Activated gamma-delta T cell treated with anti-CD3 and anti-CD28 coated beads, Interleukin-2, amount 50 U/mL, for 16 hours (primary cell): Measurements from ENCODE around the gene NFASC.
A peak's percentile ranks its signal among the peaks of the same experiment; 100 is the strongest.

ENCODE experiments used
- DNase-seq: peaks from one replicate; pipeline ENCODE4 v3.0.0-alpha.2; 2020; ENCODE audit warnings: low read depth

Gene NFASC

GRCh38 chr1:204959836-204960235 is 89.2 kb downstream of the NFASC start:
- DNase-seq = no peak

DNA sequence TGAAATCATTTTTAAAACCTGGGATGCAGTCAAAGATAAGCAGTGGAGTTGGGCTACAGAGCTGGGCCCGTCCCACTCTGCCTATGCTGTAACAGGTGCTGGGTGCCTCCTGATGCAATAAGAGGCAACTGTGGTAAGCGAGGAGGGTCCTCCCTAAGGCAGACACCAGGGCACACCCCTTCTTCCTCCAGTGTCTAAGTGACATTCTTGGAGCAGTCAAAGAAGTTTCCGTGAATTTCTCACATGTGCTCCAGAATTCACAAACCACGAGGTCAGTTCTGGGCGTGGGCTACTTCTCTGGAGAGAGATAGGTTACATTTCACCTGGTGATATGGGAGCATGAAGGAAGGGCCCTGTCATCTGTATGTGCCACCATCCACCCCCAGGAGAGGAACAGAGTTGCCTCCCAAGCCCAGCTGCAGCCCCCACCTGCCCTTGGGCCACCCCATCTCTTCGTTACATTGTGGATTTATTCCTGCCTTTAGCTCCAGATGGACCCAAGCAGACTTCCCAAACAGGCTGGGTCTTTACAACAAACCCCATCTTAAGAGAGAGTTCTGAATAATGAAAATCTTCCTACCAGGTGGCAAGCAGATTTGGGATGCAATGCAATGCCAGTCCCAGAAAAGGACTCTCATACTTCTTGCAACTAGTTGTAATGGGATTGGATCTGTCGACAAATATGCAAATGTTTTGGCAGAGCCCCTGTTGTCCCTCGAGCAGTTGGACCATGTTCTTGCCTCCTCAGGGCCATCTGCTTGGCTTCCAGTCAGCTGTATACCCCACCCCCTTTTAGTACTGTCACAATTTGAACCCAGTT is 89.9 kb downstream of the NFASC start:
- no peak for DNase-seq

DNA sequence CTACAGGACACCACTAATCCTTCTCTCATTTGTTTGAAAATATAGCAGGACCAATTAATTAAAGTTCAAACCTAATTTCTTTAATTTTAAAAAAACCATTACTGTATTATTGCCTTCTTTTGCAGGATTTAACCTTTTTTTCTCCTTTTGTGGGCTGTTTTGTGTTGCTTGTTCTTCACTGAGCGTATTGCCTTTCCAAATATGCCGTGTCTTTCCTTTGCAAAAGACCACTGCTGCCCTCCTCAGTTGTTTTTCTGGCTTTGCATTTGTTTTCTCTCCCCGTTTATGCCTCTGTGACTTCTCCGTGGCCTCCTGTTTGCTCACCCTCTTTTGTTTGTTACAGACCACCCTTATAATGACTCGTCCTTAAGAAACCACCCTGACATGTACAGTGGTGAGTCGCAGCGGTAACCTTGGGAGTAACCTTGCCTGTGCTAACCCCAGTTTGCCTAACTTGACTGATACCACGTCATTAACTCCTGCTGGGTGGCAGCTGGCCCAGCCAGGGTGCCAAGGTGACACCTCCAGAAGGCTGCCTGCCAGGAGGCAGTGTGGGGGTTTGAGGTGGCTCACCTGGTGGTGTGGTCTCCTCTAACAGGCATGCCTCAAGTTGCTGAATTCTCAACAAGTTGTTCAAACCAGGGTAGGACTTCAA is 91.2 kb downstream of the NFASC start:
- no peak for DNase-seq

GRCh38 chr1:204962742-204963632 is 92.3 kb downstream of the NFASC start:
- no peak for DNase-seq

GRCh38 chr1:204967451-204967850 is 96.8 kb downstream of the NFASC start:
- DNase-seq = no peak

DNA sequence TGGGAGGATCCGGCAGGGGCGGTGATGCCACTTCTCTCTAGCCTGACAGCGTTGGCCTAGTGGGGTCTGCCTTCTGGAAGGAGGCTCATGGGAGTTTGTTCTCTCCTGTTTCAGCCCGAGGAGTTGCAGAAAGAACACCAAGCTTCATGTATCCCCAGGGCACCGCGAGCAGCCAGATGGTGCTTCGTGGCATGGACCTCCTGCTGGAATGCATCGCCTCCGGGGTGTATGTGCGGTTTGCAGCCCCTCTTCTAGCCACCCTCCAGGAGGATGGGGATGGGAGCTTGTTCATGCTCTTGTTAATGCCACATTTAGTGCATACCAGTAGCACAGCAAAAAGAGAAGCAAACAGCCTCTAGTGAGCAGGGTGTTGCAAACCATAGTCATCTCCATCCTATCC is 97.5 kb downstream of the NFASC start:
- no peak for DNase-seq

- DNase-seq = no peak
Measured at GRCh38 chr1:204968951-204969350, 98.3 kb downstream of the NFASC start.

GRCh38 chr1:204970937-204971336 is 100.3 kb downstream of the NFASC start:
- DNase-seq = no peak

GRCh38 chr1:204971517-204972336 is 101.1 kb downstream of the NFASC start:
- DNase-seq = no peak

GRCh38 chr1:204972426-204972825 is 101.8 kb downstream of the NFASC start:
- DNase-seq = no peak

DNA sequence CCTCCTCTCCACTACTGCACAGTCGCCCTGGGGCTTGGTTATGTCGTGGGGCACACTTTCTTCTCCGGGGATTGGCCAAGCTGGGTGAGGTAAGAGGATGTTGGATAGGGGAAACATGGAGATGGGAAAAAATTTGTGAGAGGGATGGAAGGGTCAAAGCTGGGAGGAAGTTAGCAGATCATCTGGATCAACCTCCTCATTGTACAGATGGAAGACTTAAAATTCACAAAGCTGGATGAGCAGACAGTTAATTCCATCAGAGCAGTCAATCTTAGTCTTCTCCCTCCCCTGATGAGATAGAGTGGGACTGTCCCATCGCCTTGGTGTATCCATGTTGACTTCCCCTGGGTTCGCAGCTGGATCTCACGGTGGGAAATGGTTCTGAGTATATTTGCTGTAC is 102.8 kb downstream of the NFASC start:
- DNase-seq = no peak

GRCh38 chr1:204974327-204974726 is 103.7 kb downstream of the NFASC start:
- no peak for DNase-seq

DNA sequence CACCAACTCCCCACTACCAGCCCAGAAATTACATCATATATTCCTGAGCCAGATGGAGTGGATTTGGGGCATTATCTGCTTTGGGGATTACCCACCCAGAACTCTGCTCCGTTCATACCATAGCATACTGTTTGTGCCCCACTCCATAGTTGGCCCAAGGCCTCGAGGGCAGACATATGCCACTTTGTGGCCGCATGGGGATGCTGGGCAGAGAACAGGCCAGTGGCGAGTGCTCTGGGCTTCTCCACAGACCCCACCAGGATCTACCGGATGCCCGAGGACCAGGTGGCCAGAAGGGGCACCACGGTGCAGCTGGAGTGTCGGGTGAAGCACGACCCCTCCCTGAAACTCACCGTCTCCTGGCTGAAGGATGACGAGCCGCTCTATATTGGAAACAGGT is 104.4 kb downstream of the NFASC start:
- no peak for DNase-seq

DNA sequence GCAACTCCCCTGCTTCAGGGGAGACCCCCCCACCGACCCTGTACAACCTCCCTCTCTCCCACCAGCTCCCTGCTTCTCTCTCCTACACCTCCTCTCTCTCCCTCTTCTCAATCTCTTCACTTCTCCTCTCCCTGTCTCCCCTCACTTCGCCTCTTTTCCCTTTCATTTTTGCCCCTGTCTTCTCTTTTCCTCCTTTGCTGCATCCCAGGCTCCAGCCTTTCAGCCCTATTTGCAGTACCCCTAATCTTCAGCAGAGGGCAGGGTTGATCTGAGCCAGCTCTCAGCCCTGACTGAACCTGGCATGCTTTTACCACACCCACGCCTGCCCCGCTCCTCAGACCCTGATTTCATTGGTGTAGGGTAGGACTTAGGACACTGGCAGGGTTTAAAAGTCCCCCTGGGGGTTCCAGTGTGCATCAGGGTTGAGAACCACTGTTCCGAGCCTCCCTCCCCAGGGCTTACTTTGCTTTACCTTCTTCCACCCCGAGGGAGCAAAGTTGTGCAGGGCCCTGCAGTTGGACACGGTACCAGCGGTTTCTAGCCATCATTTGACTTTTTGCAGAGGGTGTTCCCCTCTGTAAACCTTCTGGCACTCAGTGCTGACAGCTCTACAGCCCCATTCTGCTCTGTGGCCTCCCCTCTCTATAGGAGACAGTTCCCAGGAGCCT is 105.0 kb downstream of the NFASC start:
- DNase-seq = peak; percentile 27

GRCh38 chr1:204976646-204977045 is 106.0 kb downstream of the NFASC start:
- no peak for DNase-seq

DNA sequence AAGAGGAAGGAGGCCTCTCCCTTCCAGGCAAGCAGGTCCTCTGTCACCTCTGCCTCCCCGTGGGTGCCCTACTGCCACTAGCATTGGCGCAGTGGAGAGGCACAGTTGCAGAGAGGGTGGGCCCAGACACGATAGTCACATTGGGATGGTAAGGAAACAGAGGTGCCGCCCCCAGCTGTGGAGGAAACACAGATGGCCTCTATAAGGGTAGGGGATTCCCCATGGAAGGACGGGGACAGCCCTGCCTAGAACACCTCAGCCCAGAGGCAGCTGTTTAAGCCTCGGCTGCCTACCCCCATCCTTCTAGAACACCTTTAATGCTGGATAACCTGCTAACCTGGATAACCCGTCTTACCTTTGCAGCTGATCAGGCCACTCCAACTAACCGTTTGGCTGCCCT is 106.7 kb downstream of the NFASC start:
- DNase-seq = no peak

GRCh38 chr1:204978782-204979181 is 108.1 kb downstream of the NFASC start:
- no peak for DNase-seq

GRCh38 chr1:204979306-204979705 is 108.6 kb downstream of the NFASC start:
- no peak for DNase-seq

DNA sequence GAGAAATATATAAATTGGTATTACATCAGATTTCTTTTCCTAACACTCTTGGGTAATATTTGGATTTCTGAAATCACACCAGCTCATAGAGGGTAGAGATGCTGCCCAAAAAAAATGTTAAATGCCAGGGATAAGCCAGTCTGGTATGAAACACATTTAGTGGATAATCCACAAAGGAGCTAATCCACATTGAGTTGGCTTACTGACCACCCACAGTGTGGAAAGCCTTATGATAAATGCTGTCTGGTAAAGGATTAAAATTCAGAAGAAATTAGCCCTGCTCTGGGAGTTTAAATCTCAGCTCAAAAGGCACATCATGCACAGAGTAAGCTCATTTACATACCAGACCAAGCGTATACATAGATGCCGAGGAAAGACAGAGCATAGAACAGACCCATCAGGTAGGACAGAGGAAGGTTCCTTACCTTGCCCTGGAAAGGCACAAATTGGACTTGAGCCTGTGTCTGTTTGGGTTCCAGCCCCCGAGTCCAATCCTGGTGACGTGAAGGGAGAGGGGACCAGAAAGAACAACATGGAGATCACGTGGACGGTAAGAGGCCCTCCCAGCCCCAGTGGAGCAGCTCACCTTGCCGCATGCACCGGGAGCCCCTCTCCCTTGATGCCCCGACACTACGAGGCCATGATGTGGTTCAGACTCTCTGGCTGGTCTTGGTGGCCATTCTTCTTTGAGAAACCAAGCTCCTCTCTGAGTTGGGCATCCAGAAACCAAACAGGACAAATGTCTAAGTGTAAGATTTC is 109.4 kb downstream of the NFASC start:
- no peak for DNase-seq

- no peak for DNase-seq
Measured at GRCh38 chr1:204980840-204981405, 110.3 kb downstream of the NFASC start.
